HuH-7 (cell line): Measurements from ENCODE around the gene NMNAT2.

Source experiments
- DNase-seq: peaks from one replicate; pipeline ENCODE4 v3.0.0; 2011; ENCODE audit warnings: low spot score

Gene NMNAT2

DNA sequence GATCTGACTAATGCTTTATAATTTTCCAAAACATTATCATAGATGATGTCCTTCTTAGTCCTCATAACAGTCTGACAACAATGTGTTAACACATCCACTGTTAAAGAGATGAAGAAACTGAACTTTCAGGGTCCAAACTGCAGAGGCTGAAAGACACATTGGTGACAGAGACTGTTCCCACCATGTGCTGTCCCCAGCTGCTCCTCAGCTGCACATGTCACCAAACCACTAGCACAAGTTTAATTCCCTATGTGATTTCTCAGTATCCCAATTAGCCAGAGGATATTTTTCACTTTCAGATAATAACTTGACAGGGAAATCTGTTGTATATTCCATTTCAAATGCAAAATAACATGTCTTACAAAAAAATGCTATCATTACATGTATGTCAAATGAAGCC lies 207.5 kb downstream of the NMNAT2 start:
- no peak for DNase-seq

DNA sequence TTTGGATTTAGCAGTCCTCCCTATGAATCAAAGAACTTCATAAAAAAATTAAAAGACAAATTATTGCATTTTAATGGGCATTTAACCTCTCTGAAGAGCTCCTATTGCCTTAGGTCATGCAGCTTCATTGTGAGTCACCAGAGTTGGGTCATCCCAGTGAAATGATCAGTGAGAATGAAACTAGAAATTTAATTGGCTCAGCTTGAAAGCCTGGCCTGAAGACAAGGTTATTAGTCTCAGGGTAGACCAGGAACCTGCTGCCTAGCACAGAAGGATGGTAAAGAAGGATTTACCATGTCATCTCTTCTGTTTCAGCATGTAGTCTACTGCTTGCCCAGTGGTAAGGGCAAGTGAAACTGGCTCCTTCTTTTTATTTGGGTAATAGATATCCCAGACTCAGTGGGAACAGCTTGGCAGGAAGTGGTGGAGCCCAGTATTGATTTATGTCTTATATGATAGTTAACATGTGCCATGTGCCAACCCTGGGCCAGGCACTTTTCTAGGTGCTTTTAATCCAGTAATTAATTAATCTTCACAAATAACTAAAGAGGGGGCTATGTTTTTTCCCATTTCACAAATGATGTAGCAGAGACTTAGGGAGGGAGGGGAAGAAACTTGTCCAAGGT lies 208.5 kb downstream of the NMNAT2 start:
- DNase-seq: no peak

DNA sequence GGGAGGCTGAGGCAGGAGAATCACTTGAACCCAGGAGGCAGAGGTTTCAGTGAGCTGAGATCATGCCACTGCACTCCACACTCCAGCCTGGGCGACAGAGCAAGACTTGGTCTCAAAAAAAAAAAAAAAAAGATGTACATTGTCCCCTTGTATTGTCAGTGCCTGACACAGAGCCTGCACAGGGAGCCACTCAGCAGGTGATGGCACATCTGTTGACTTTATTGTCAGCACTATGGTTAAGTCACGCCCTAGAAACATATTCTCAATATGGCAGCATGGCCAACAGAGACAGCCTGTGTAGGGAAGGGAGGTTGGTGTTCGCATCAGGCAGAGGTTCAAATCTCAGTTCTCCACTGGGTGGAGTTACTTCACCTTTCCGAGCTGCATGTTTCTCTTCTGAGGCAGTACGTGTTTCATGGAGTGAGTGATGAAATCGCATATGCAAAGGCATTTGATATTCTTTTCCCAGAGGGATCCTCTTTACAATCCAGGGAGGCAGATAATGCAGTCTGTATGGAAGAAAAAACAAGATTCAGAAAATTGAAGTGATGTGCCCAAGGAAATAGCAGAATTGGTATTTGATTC lies 211.6 kb downstream of the NMNAT2 start:
- no peak for DNase-seq

DNA sequence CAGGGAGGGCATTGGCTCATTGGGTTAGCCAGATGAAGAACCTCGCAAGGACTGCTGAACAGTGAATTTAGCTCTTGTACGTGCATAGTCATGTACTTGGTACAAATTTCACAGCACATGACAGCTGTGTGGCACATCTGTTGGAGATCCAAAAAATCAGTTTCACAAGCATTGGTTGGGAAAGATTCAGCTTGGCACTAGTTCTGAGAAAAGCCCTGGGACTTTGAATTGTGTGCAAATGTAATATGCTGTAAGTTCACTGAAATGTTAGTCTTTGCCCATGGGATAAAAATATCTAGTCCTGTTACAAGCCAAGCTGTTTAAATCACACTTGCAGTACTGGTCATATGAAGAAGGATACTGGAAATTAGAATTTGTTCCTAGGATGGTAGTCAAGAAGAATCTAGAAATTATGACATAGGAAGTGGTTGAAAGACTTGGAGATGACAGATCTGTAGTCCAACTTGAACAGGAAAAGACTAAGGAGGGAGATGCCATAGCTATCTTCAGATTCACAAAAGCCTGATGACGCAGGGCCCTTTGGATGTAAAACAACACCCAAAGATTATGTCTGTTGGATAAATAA lies 212.9 kb downstream of the NMNAT2 start:
- no peak for DNase-seq

DNA sequence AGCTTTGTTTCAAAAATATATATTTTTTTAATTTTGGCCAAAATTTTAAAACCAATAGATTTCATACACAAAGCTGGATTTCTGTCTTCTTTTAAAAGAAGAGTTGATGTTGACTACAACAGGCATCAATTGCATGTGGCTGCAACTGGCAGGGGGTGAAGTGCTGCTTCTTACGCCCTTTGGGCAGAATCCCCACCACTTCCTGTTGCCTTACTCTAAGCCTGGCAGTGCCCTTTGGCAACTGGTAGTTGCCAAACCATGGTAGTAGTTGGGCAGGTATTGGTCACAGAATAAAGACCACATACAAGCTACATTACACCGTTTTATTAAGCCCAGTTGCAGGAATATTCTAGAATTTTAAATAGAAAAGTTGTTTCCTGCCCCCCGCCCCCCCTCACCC lies 215.1 kb downstream of the NMNAT2 start:
- no peak for DNase-seq

DNA sequence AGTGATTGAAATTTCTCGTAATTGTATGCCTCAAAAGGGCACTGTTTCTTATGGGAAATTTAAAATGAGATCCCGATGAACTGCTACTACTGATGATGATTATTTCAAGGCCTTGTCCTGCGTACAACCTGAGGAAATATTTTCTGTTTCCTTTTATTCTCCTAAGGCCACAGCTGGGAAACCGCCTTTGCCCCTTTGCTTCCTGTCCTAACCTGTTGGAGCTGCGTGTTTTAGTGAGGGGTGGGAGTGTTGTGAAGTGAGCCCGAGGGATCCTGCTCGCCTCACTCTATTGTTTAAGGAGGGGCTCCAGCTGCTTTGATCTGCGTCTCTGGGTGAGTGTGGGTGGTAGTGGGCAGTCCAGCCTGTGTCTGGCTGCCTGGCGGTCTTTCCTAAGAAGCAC lies 217.7 kb downstream of the NMNAT2 start:
- DNase-seq: no peak

DNA sequence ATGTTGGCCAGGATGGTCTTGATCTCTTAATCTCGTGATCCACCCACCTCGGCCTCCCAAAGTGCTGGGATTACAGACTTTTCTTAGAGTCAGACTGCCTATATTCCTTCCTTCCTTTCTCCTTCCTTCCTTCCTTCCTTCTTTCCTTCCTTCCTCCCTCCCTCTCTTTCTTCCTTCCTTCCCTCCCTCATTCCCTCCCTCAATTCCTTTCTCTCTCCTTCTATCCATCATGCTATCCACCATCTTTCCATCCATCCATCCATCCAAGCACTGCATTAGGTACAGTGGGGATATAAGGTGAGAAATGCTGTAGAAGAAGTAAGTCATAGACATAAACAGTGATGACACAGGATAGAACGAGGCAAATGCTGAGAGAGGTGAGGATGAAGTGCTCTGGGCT lies 218.9 kb downstream of the NMNAT2 start:
- DNase-seq: no peak

DNA sequence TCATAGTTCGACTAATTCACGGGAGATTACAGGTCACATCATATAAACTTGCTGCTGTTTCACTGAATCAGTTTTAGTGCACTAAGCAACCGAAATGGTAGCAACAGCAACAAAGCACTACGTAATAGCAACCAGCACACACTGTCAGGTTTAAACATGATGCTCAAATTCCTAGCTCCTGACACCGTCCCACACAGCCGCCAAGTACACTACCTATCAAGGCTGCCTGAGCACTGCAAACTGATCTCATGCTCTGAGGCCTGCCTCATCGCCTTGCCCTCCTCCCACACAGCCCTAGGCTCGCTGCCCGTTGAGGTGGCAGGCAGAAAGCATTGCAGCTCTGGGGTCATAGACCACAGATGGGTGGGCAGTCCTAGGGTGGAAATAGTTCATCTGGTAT lies 219.7 kb downstream of the NMNAT2 start:
- DNase-seq: no peak
